ENCODE results near the gene NFIA.
"Not testable (repeated sequence)": the region's sequence is repeated elsewhere in the genome, so short reads cannot be mapped to it uniquely, and the experiment has no call there.

The NFIA gene

GRCh38 chr1:61271412-61271789 is 189.0 kb downstream of the NFIA start:
- DNase-seq (ENCODE audit: low read depth in 2 of 2): peak in 1 of 2 donors; percentile 11

- DNase-seq (ENCODE audit: low read depth in 2 of 2): no peak
These were observed 190.9 kb downstream of the NFIA start for GRCh38 chr1:61273167-61273705.

- no peak for DNase-seq (ENCODE audit: low read depth in 2 of 2)
These were observed 191.5 kb downstream of the NFIA start for GRCh38 chr1:61273861-61274260.

GRCh38 chr1:61274939-61275338 is 192.6 kb downstream of the NFIA start:
- no peak for DNase-seq (ENCODE audit: low read depth in 2 of 2)

- DNase-seq (ENCODE audit: low read depth in 2 of 2): no peak
These were observed 193.9 kb downstream of the NFIA start for GRCh38 chr1:61276246-61276645.

GRCh38 chr1:61277121-61277690 is 194.8 kb downstream of the NFIA start:
- no peak for DNase-seq (ENCODE audit: low read depth in 2 of 2)

GRCh38 chr1:61278503-61278902 is 196.1 kb downstream of the NFIA start:
- not testable (repeated sequence) for DNase-seq (ENCODE audit: low read depth in 2 of 2)

GRCh38 chr1:61278966-61279365 is 196.6 kb downstream of the NFIA start:
- DNase-seq (ENCODE audit: low read depth in 2 of 2): no peak

- no peak for DNase-seq (ENCODE audit: low read depth in 2 of 2)
These were observed 197.2 kb downstream of the NFIA start for GRCh38 chr1:61279570-61279969.

- DNase-seq (ENCODE audit: low read depth in 2 of 2): no peak
These were observed 198.1 kb downstream of the NFIA start for GRCh38 chr1:61280452-61280851.

GRCh38 chr1:61282387-61282786 is 200.0 kb downstream of the NFIA start:
- no peak for DNase-seq (ENCODE audit: low read depth in 2 of 2)

- no peak for DNase-seq (ENCODE audit: low read depth in 2 of 2)
These were observed 202.0 kb downstream of the NFIA start for GRCh38 chr1:61284248-61284854.

GRCh38 chr1:61284936-61285335 is 202.6 kb downstream of the NFIA start:
- no peak for DNase-seq (ENCODE audit: low read depth in 2 of 2)

GRCh38 chr1:61285371-61285885 is 203.1 kb downstream of the NFIA start:
- no peak for DNase-seq (ENCODE audit: low read depth in 2 of 2)

GRCh38 chr1:61287014-61287413 is 204.7 kb downstream of the NFIA start:
- no peak for DNase-seq (ENCODE audit: low read depth in 2 of 2)

GRCh38 chr1:61287734-61288133 is 205.4 kb downstream of the NFIA start:
- DNase-seq (ENCODE audit: low read depth in 2 of 2): no peak

- no peak for DNase-seq (ENCODE audit: low read depth in 2 of 2)
These were observed 207.1 kb downstream of the NFIA start for GRCh38 chr1:61289232-61290098.

- DNase-seq (ENCODE audit: low read depth in 2 of 2): no peak
These were observed 208.2 kb downstream of the NFIA start for GRCh38 chr1:61290525-61290924.

- DNase-seq (ENCODE audit: low read depth in 2 of 2): no peak
These were observed 210.8 kb downstream of the NFIA start for GRCh38 chr1:61293197-61293596.

- DNase-seq (ENCODE audit: low read depth in 2 of 2): no peak
These were observed 211.7 kb downstream of the NFIA start for GRCh38 chr1:61293986-61294504.

GRCh38 chr1:61294930-61295329 is 212.6 kb downstream of the NFIA start:
- no peak for DNase-seq (ENCODE audit: low read depth in 2 of 2)

- DNase-seq (ENCODE audit: low read depth in 2 of 2): no peak
These were observed 213.6 kb downstream of the NFIA start for GRCh38 chr1:61295818-61296537.

Measured in stimulated activated CD4-positive, alpha-beta T cell treated with anti-CD3 and anti-CD28 coated beads, Interleukin-4, amount 100 ng/mL, for 48 hours (primary cell).